H1 (cell line): ENCODE results near the gene EIF4E2. TPM values are rescaled to one million over a fixed set of nuclear protein-coding genes. Genes with fewer than 3 reads are reported as not detected.

Source experiments
- CHD7 ChIP-seq: fragments of 300-600 bp; sonication (generic); IDR thresholded peaks from 2 replicates; pipeline ENCODE4 v1.7.1; 2012; ENCODE audit warnings: low read length, moderate library complexity, mild to moderate bottlenecking, inconsistent platforms; ENCODE audit not compliant: insufficient replicate concordance
- CTCF ChIP-seq, 3 experiments: IDR thresholded peaks; 1 replicate in 2 of 3; 2 replicates in 1 of 3; pipeline versions ENCODE4 v1.5.1 to v1.6.1; 2011; ENCODE audit warnings: low read length in 3 of 3, mild to moderate bottlenecking in 3 of 3, inconsistent platforms in 2 of 3, low read depth in 1 of 3, moderate library complexity in 1 of 3; ENCODE audit not compliant: insufficient read depth in 1 of 3; ENCODE audit errors: control extremely low read depth in 1 of 3
- EGR1 ChIP-seq: IDR thresholded peaks from 2 replicates; pipeline ENCODE4 v1.6.1; 2011; ENCODE audit warnings: low read depth, low read length, borderline replicate concordance
- EP300 ChIP-seq, 2 experiments: IDR thresholded peaks; 1 replicate in 1 of 2; 2 replicates in 1 of 2; pipeline ENCODE4 v1.6.1; 2011 to 2012; ENCODE audit warnings: low read depth in 2 of 2, low read length in 2 of 2, mild to moderate bottlenecking in 2 of 2, borderline replicate concordance in 1 of 2, inconsistent platforms in 1 of 2, moderate library complexity in 1 of 2
- GABPA ChIP-seq: IDR thresholded peaks from 2 replicates; pipeline ENCODE4 v1.6.1; 2011; ENCODE audit warnings: mild to moderate bottlenecking, low read length, moderate library complexity, borderline replicate concordance; ENCODE audit not compliant: insufficient read depth
- GTF2F1 ChIP-seq: IDR thresholded peaks from 2 replicates; pipeline ENCODE4 v1.6.1; 2012; ENCODE audit warnings: low read depth, low read length, improper control_type of control experiment, borderline replicate concordance
- JUND ChIP-seq: IDR thresholded peaks from 2 replicates; pipeline ENCODE4 v1.6.1; 2011; ENCODE audit warnings: mild to moderate bottlenecking, improper control_type of control experiment, low read length
- MAFK ChIP-seq: IDR thresholded peaks from 2 replicates; pipeline ENCODE4 v1.6.1; 2012; ENCODE audit warnings: low read depth, mild to moderate bottlenecking, improper control_type of control experiment, low read length
- ZNF274 ChIP-seq: IDR thresholded peaks from 2 replicates; pipeline ENCODE4 v1.7.0; 2012; ENCODE audit warnings: low read length, borderline replicate concordance; ENCODE audit errors: extremely low read depth
- polyA plus RNA-seq, 7 experiments: library from polyadenylated mRNA; depleted of rRNA in 3 of 7; stranded (reverse) in 5 of 7; unstranded in 2 of 7; fragments of >200 nt in 5 of 7; fragments of 200-250 nt in 2 of 7; gene quantifications; 1 replicate in 5 of 7; 2 replicates in 1 of 7; 4 replicates in 1 of 7; pipeline versions ENCODE4 v1.2.1 to v1.2.3, GENCODE V29; 2011 to 2013; ENCODE audit warnings: missing spikeins in 2 of 7, mixed read lengths in 2 of 7
- total RNA-seq: library from RNA; stranded (reverse); fragmentation: NEBNext Ultra II Directional; extraction: Animal tissue kit (Norgen Biotek cat#: 25700); gene quantifications from 2 replicates; pipeline ENCODE4 v1.2.1, GENCODE V29; 2021

The EIF4E2 gene
- total and polyA plus RNA-seq, 2 of the 8 experiments (the other 6 are each of a cell fraction or from before 2014, with no cell fraction given) = 39.4 to 114 TPM

DNA sequence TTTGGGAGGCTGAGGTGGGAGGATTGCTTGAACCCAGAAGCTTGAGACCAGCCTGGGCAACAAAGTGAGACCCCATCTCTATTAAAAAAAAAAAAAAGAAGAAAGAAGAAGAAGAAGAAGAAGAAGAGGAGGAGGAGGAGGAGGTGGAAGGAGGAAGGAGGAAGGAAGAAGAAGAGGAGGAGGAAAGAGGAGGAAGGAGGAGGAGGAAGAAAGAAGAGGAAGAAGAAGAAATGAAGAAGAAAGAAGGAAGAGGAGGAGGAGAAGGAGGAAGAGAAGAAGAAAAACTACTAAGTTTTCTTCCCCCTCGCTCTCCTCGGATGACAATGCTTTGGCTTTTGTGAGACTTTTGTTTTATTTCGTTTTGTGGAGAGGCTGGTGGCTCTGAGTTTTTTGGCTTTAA is 52.8 kb downstream of the EIF4E2 start (continued):
- TF ChIP-seq CHD7 = no peak
- TF ChIP-seq GTF2F1 = no peak
- no peak for TF ChIP-seq GABPA
- TF ChIP-seq ZNF274 = no peak
- no peak for TF ChIP-seq EP300 (IDR thresholded peaks at IDR 0.05; ENCODE audit: borderline replicate concordance in 1 of 2, low read depth in 2 of 2, low read length in 2 of 2)
- no peak for TF ChIP-seq JUND
- TF ChIP-seq MAFK = no peak
- no peak for TF ChIP-seq CTCF (IDR thresholded peaks at IDR 0.05; ENCODE audit: control extremely low read depth in 1 of 3, insufficient read depth in 1 of 3, low read depth in 1 of 3, low read length in 3 of 3)
- TF ChIP-seq EGR1 = no peak
